D341Med (cell line): ENCODE results near the gene SMIM21.

Source experiments
- DNase-seq: peaks from one replicate; pipeline ENCODE4 v3.0.0; 2012; ENCODE audit warnings: low spot score

The SMIM21 gene

DNA sequence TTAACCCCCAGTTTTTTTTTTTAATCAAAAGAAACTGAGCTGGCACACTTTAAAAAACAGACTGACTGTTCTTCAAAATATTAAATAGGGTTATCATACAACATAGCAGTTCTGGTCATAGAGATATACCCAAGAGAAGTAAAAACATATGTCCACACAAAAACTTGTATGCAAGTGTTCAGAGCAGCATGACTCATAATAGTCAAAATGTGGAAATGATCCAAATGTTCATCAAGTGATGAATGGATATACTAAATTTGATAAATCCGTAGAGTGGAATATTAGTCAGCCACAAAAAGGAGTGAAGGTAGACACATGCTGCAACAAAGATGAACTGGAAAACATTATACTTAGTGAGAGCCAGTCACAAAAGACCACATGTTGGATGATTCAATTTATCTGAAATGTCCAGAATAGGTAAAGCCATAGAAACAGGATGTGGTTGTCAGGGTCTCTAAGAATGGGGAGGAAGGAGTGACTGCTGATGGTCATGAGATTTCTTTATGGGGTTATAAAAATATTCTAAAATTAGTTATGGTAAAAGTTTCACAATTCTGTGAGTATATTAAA lies 5.1 kb downstream of the SMIM21 start:
- no peak for DNase-seq

DNA sequence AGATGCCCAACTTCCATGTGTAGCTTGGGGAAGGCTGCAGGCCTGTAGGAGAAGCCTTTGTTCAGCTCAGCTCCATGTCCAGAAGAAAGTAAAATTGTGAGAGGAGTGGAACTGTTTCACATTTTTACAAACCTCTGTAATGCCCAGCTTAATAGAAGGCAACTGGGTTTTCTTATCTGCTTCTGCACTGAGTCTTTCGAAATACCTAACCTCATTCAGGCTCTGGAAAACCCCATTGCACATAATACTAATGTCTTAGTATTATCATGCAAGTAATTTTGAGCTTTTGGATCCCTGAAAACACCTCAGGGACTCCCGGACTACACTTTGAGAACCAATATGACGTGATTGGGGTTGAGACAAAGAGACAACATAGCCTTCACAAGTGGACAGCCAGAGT lies 5.8 kb downstream of the SMIM21 start:
- DNase-seq, result no peak

DNA sequence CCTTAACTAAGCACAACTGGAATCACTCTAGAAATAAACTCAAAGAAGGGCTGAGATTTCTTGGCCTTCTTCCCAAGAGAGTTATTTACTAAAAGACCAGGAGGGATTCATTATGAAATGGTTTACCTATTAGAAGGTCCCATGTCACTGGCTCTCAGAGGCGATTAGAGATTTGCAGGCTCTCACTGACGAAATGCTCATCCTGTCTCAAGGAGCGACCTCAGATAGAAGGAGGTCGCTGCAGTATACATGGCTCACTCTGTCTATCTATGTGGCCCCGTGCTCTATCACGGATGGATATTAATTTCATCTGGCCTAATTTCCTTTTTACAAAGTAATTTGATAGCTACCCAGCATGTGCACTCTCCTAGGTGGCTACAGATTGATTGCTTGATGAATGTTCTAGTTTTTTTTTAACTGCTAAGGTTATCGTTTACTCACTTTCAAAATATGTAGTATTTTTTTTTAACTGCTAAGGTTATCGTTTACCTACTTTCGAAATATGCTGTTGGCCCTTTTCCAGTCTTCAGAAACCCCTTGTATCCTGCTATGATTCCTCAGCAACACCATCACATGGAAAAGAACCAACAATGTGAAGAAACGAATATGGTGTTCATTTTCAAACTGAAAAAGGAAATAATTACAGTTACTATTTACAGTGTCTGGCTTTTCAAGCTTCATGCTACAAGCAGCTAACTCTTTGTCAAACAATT lies 9.1 kb downstream of the SMIM21 start:
- no peak for DNase-seq

DNA sequence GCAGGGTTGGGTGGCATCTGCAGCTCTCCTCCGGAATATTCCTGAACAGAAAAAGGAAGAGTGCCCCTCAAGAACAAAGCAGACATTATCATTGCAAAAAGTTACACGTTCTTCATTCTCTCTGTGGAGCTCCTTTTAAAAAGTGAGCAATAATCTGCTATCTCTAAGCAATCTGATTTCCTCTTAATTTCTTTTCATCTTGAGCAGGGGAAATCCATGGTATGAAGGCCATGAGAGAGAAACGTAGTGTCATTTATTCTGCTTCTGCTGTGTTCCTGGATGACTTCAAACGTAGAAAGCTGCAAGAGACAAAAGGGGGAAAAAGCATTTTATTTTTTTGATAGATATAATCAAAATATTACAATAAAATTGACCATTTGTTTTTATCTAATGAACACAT lies 16.9 kb downstream of the SMIM21 start:
- no peak for DNase-seq

DNA sequence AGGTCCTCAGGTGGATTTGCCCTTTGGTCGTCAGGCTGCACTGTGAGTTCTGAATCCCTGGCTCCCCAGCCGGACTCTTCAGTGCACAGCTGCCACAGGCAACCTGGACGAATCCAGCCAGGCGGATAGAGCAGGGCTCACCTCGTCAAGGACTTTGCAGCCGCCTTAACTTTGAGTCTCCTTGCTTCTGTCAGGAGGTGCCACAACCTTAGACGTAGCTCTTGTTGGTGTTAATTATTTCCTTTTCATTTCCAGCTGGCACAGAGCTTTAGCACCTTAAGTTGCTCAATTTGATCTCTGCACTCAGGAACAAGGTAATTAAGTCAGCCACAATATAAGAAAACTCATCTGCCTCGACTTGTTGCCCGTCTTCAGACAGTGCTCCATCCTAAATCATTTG lies 17.7 kb downstream of the SMIM21 start:
- no peak for DNase-seq

DNA sequence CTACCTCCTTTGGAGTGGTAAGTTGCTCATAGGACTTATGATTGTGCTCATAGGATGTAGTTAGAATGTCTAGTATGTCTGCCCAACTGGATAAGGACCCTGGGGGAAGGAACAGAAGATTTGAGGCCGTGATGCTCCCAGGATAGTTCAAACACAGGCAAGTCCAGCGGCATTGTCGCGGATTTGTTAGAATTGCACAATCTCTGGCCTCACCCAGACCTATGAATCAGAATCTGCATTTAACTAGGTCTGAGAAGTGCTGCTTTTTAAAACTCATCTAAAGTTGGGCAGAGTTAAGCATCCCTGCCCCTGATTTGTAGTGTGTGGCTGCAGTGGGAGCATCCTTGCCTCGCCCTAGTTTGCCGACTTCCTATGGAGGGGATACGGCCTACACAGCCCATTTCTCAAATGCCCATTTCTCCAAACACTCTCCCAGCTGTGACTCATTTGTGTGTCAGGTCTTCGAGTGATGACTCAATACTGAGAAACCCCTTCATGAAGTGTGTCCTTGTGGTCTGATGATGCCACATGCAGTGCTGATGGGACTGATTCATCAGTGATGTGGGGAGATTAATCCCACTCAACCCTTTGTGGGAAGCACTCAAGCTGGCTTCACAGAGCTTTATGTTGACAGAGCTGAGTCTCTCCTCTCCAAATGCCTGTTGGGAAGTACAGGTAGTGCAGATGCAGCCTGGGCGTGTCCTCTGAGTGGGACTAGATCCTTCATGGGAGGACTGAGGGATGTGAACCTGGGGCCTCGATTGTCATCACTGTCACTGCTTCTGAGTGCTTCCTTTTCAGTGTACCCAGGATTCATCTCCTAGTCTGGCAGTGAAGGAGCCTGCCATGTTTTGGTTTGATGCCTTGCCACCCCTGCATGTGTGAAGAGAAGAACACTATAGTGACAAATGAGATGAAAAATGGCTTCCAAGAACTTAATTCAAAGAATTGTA lies 18.7 kb downstream of the SMIM21 start:
- no peak for DNase-seq

DNA sequence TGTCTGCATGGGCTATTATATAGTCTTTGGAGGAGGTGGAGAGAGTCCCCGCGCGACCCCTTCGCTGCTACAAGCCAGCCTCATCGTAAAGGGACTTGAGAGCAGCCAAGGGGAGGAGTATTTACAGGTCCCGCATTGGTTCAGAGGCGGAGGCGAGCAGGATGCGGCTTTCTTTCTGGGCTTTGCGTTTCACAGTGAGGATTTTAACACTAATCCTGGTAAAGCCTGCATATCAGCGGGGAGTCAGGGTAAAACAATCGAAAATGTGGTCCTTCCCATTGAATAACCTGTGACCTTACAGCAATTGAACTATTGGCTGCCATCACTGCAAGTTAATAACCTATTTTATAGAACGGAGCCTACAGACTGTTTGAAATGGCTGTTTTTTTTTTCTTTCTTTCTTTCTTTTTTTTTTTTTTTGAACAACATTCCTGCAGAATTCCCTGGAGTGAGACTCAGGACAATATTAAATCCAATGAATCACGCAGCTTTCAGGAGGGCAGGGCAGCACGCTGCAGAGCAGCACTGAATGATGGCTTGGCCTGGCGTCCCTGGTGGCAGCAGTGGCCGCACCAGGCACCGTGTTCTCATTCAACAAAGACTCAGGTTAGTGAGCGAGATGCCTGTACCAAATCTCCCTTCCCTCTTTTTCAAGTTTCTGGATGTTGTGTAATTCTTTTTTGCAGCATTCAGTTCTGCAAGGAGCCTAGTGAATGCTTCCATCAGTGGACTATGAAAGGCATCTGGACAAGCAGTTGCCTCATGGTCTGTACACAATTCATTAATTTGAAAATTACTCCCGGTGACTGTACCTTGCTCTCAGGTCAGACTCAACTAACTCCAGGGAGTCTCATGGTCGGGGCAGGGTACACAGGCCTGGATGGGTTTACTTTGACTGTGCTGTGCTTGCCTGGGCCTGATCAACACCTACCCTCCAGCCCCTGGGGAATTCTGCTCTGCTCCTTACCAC lies 19.8 kb downstream of the SMIM21 start:
- no peak for DNase-seq

DNA sequence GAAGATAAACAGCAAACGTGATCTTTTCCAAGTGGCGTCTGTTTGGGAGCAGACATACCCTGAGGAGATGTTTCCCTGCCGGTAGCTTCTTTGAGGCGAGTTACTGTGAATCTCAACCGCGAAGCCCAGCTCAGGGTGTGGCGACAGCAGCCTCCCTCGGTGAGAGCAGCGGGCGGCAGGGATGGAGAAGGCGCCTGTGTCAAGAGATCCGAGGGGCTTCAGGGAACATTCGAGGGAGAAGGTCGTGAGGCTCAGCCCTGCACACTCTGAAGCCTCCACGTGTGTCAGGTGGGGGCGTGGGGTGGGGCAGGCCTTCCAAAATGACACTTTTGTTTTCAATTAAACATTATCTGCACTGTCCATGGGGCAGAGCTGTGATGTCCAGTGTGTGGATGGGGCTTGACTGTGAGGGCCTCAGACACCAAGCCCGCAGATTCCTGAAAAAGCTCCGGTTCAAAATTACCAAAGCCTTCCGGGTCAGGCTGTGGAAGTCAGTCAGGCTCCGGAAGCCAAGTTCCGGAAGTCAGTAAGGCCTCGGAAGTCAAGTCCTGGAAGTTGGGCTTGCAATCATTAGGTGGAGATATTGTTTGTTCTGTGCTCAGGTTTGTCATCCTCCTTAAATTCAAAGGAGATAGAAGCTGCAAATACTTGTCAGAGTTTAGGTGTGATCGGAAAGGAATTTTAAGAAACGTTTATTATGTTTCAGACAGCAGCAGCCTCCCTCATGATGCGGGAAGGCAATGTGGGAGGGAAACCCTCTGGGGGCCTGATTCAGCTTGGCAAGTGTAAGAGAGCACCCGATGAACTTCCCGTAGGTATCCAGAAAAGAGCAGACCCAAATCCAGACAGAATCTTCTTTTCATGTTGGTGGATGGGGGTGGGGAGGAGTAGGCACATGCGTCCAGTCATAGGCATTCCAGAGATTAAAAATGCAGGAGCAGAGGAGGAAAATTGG lies 20.7 kb downstream of the SMIM21 start:
- no peak for DNase-seq

DNA sequence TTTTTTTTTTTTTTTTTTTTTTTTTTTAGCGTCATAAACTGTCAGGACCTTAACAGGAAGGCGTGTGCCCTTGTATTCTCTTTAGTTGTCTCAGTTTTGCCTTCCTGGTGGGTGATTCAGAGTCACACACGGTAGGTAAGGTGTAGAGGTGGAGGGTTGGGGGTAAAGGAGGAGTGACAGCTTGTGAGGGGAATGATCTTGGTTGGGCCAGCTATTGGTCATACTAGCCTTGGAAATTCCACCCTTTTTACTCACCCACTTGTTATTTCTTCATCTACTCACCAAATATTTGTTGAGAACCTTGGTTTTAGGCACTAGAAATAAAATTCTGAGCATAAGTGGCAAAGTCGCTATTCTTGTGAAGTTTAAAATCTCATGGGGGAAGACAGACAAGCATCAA lies 22.2 kb downstream of the SMIM21 start:
- no peak for DNase-seq

DNA sequence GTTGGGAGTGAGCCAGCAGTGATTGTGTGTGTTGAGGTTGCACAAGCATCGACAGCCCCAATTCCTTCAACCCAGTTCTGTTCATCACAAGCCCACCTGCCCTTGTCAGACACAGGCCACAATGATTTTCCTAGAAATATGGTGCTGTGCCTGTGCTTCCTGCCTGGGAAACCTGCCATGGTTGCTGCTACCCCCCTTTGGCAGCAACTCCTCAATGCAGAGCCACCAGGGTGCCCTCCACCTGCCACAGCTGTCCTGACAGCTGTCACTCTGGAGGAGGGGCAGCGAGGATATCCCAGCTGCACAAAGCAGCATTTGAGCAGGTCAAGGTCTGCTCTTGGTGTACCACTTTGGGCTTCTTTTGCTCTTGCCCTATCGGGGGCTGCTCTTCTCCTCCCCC lies 27.1 kb downstream of the SMIM21 start:
- DNase-seq, result no peak

DNA sequence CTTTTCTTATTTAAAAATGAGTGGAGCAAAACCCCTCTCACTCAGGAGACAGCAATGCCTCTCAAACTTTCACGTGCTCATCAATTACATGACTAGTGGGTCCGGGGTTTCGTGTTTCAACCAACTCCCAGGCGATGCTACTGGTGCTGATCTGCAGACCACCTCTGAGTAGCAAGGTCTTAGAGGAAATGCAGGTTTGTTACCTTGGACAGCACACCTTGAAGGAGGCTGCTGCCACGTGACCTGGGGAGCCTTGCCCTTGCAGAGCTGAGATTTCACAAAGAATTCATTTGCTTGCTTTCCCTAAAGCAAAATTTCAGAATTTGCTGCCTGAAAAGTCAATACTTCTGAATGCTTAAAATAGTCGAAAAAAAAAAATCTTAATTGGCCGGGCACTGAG lies 32.4 kb downstream of the SMIM21 start:
- DNase-seq, result no peak

DNA sequence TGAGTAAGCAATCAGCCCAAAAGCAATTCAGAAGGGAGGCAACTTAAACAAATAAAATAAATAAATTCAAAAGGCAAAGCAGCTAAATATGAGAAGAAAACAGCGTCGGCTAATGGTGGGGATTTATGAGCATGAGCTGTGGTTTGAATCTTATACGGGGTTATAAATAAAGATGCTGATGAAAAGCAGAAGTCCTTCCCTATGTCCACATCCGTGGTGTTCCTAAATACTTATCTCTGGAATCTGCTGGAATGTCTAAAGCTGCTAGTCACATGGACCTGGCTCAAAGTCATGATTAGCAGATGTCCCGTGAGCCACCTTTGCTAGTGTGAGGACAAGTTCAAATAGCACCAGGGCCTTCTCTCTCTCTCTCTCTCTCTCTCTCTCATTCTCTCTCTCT lies 33.8 kb downstream of the SMIM21 start:
- no peak for DNase-seq

DNA sequence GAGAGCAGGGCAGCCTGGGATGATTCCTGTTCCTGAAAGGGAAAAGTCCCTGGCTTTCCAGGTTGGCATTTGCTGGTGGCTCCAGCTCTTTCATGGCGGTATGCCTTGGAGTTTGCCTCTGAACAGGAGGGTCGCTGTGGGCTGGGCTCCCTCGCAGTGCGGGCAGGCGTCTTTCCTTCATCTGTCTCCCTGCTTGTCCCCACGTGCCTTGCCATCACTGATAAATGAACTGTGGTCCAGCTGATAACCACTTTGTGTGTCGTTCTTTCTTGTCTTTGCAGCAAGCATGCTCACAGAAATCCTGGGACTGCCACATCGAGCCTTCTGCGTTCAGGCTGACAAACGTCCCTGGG lies 35.3 kb downstream of the SMIM21 start:
- no peak for DNase-seq

DNA sequence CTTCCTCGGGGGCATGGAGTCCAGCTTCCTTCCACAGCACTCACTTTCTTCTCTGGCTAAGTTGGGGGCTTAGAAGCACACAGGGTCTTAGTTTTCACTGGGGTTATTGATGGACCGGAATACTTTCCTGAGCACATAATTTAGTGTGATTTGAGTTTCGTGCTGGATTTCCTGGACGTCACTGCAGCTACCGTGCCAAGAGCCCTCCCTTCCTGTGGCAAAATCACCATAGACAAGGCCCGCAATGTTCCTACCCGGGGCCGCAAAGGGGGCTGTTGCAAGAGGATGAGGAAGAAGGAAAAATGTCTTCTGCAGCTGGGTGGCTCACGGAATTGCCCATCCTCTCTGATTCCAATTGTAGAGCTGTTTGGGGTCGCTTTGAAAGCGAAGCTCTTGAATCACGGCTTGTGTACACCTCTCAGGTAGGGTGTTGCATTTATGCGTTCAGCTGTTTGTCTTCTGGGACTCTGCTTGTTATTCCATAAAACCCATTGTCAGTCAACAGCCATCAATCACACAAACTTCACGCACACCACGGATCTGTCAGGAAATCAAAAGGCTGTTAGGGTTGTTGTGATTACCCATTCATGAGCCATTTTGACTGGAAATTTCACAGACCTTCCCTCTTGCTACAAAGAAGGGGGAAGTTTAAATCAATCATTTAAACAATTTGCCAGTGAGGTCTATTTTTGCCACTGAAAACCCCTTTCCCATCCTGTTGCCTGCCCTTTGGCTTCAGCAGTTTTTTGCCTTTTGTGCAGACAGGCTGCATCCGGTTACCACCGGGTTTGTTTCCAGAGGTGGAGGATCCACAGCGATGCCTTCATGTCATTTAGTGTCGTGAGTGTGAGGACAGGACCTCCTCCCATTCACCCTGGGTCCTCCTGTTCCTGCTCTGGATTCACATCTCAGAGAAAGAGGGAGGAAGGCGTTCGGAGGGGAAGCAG lies 36.0 kb downstream of the SMIM21 start:
- no peak for DNase-seq

DNA sequence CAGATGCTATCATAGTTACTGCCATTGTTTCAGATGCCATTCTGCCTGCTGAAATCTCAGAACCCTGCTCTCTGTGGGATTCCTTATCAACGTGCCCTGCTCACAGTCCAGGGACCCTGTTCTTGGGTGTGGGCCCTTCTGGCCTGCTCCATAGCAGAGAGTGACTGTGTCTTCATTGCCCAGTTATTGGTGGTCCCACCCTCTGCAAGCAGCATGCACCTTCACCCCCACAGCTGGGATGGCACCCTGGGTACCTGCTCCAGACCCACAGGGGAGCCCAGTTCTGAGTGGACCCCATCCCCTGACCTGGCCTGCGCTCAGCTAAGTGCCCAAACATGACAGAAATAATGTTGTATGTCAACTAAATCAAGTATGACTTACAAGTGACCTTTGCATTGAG lies 36.6 kb downstream of the SMIM21 start:
- no peak for DNase-seq

DNA sequence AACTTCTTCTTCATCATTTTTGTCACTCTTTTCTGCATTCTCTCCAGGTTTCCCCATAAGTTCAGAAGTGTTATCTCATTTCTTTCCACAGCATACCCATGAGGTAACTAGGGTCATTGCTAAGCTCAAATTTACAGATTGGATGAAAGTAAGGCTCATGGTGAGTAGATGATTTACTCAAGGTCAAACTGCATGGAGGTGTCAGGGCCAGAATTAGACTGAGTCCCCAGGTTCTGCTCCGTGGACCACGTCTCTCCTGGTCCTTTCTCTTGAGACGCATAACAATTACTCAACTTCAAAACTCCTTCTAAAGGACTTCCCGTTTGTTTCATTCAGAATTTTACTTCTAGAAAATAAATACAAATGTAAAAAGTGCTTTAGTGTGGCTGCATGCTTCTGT lies 43.4 kb downstream of the SMIM21 start:
- no peak for DNase-seq

DNA sequence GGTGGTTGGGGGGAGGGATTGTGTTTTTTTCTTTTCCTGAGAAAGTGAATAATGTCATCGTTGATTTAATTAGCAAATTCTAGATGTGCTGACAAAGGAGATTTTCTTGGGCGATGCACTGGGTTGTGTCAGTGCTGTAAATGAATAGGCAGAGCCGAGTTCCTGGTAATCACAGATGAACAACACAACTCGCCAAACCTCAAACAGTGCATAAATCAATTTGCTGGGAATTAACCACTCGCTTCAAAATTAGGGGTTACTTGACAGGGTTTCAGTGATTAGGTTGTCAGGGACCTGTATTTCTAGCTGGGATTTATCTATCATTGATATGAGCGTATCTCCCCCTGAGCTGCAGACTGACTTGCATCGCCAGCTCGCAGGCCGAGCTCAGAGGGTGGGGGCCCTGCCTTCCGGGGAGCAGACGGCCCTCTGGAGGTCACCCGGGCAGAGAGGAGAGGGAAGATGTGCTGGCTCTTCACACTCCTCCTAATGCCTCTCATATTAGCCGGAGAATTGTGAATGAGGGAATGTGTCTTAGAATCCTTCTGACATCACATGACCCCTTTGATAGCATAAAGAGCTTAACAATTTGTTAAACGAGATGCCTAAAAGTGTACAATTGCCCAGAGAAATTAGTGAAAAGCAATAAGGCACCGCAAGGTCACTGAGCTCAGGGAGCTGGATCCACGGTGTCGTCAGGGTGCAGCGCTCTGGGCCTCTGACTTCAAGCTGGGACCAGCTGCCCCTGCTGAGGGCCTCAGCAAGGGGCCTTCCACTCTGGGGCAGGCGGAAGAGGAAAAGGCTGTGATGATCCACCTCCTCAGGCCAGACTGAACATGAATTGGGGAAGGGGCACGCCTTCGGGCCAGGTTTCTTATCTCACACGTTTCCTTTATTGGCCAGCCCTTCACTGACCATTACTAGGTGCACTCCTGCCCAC lies 48.9 kb downstream of the SMIM21 start:
- DNase-seq, result no peak

DNA sequence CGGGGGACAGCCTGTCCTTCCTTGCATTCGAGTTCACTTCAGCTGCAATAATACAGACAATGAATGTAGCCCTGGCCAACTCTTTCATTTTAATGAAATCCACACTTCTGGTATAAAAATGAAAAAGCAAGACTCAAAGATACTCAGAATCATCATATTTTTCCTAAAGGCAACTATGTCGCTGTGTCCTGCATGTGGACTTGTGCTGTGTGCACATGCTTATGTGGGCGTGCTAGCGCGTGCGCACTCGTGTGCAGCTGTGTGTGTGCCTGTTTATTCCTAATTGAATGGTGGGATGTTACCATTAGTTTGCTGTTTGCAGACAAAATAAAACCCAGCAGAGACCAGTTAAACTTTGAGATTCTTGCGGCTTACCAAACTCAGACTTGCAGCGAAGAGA lies 49.6 kb downstream of the SMIM21 start:
- DNase-seq, result no peak

DNA sequence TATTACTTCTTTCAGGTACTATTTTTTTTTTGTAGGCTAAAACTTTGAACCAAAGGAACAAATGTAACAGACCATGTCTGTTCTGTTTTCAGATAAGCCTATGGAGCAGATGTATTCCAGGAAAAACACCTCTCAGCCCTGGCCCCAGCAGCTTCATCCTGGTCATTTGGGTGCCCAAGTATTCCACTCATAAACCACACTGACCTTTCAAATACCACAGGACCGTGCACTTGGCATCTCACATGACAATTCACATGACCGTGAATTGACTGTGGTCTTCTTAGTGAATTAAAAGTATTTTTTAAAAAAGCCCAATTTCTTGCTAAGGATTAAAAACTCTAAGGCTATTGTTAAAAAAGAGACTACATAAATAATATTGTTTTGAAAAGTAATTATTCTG lies 50.2 kb downstream of the SMIM21 start:
- no peak for DNase-seq
